Measurements from ENCODE around the gene ATP8A2. TPM values are rescaled to one million over a fixed set of nuclear protein-coding genes. Genes with fewer than 3 reads are reported as not detected.

Gene ATP8A2
- total RNA-seq, 1 donor from 2014 or later: 3.4 TPM

DNA sequence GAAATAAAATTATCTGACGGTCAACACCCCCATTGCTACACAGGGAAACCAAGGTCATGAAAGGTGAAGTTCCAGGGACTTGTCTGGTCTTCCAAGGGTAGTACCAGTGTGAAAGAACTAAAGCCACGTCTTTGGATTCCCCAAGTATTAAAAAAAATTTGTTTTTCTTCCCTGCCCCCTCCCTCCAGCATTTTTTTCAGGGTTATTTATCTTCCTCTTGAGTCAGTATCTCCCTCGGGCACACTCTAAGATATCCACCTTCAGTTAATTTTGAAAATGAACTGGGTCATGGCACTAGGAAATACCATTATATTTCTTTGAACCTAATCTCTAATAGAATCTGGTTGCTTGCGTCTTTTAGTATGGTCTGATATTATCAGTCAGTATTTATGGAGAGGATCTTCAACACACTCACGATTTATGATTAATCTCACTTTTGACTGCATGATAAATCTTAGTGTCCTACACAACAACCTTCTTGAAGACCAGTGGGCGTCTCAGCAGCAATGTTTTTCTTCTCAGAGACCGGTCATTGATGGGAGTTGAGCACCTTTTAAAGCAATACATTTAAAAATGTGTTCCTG, 9.1 kb downstream of the ATP8A2 start:
- peaks cover 6% of the 10 kb centered on the region for H3K27me3 Mint-ChIP-seq (ENCODE audit: low read depth)
- no peak overlapping the region for H3K27ac Mint-ChIP-seq (ENCODE audit: unreplicated experiment)
- peaks cover 9% of the 10 kb centered on the region for H3K4me1 Mint-ChIP-seq
- no peak overlapping the region for H3K4me3 Mint-ChIP-seq
- H3K9me3 Mint-ChIP-seq: no peaks in the 10 kb centered on the region
- H3K36me3 Mint-ChIP-seq (ENCODE audit: low read depth): no peaks in the 10 kb centered on the region
- DNase-seq (ENCODE audit: low read depth, low spot score): no peak
- TF ChIP-seq, protein P1, sequence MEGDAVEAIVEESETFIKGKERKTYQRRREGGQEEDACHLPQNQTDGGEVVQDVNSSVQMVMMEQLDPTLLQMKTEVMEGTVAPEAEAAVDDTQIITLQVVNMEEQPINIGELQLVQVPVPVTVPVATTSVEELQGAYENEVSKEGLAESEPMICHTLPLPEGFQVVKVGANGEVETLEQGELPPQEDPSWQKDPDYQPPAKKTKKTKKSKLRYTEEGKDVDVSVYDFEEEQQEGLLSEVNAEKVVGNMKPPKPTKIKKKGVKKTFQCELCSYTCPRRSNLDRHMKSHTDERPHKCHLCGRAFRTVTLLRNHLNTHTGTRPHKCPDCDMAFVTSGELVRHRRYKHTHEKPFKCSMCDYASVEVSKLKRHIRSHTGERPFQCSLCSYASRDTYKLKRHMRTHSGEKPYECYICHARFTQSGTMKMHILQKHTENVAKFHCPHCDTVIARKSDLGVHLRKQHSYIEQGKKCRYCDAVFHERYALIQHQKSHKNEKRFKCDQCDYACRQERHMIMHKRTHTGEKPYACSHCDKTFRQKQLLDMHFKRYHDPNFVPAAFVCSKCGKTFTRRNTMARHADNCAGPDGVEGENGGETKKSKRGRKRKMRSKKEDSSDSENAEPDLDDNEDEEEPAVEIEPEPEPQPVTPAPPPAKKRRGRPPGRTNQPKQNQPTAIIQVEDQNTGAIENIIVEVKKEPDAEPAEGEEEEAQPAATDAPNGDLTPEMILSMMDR (conservative IDR thresholded peaks at IDR 0.05): no peak

DNA sequence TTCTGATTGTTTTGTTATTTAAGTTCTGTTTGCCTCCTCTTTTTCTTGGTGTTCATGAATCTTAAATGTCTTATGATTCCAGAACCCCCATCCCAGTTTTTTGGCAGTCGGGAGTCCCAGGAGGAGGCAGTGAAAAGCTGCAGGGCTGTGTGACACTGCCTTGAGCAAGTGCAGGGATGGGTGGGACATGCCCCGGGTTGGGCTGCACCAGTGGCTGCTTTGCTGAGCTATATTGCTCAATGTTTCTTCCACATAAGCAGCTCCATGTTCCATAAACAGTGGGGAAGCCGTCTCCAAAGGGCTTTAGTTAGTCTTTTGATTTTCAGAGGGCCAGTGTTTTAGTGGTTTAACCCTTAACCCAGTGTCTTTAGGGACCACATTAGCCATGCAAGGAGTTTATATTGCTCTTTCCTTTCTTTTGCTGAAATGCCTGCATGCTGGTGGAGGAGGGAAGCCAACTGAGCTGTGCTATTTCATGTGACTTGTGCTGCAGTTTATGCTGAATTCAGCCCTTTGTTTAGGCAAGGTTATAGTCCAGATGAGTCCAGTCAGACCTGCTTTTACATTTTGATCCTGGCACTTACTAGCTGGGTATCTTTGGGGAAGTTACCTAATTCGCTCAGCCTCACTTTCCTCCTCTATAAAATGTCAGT, 13.1 kb downstream of the ATP8A2 start:
- TF ChIP-seq, protein P1 (conservative IDR thresholded peaks at IDR 0.05): no peak
- Mint-ChIP-seq H3K36me3 (ENCODE audit: low read depth) (no peaks in the 10 kb centered on the region), H3K27me3 (ENCODE audit: low read depth) (peaks cover 7% of the 10 kb centered on the region), H3K27ac (ENCODE audit: unreplicated experiment) (no peak overlapping the region), H3K4me1 (peaks cover 9% of the 10 kb centered on the region), H3K4me3 (no peak overlapping the region), H3K9me3 (no peaks in the 10 kb centered on the region)
- DNase-seq (ENCODE audit: low read depth, low spot score): no peak

DNA sequence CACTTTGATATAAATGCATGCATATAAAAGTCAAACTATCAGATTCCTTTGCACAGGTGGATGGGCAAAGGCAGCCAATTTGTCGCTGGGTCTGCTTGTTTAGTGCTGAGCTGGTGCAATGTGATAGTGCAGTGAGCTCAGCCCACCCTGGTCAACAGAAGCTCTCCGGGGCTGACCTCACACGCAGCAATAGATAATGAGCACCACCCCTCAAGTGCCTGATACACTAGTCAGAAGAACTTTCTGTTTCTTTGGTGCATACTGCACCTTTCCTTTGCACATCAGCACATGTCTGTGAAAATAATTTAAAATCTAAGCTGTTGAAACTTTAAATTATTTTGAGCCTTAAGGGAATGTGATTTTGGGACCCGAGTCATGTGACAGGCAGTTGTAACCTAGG, 20.2 kb downstream of the ATP8A2 start:
- Mint-ChIP-seq H3K36me3 (ENCODE audit: low read depth) (no peaks in the 10 kb centered on the region), H3K27me3 (ENCODE audit: low read depth) (peaks cover 8% of the 10 kb centered on the region), H3K4me3 (no peak overlapping the region), H3K9me3 (no peaks in the 10 kb centered on the region), H3K27ac (ENCODE audit: unreplicated experiment) (no peak overlapping the region), H3K4me1 (no peaks in the 10 kb centered on the region)
- TF ChIP-seq, protein P1 (conservative IDR thresholded peaks at IDR 0.05): no peak
- no peak for DNase-seq (ENCODE audit: low read depth, low spot score)

DNA sequence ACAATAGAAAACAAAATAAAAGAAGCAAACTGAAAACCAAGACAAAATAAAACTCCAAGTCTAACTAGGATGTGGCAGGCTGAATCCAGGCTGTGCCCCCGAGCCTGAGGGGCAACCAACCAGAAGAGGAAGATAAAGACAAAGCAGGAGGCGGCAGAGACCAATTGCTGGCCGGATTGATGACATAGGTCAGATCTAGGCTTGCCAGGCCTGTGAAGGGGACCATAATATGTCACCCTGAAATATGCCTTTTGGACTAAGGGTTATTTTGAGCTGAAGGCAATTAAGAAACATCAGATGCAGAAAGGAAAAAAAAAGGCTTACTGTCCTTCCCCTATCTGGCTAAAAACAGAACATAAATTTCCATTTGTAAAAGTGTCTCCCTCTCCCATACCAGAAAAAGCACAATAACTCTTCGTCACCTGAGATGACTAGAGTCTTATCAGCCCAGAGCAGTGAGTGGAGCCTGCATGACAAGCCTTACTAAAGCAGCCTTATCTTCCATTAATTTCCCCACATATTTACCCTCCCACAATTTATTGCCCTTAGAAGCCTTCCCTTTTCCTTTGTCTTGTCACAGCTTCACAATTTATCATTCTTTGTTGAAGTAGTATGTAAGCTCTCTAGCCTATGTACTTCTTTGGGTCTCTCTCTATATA, 22.8 kb downstream of the ATP8A2 start:
- Mint-ChIP-seq H3K36me3 (ENCODE audit: low read depth) (no peaks in the 10 kb centered on the region), H3K4me3 (no peak overlapping the region), H3K4me1 (no peaks in the 10 kb centered on the region), H3K9me3 (no peaks in the 10 kb centered on the region), H3K27me3 (ENCODE audit: low read depth) (peaks cover 6% of the 10 kb centered on the region), H3K27ac (ENCODE audit: unreplicated experiment) (no peak overlapping the region)
- DNase-seq (ENCODE audit: low read depth, low spot score): no peak
- TF ChIP-seq, protein P1 (conservative IDR thresholded peaks at IDR 0.05): no peak

DNA sequence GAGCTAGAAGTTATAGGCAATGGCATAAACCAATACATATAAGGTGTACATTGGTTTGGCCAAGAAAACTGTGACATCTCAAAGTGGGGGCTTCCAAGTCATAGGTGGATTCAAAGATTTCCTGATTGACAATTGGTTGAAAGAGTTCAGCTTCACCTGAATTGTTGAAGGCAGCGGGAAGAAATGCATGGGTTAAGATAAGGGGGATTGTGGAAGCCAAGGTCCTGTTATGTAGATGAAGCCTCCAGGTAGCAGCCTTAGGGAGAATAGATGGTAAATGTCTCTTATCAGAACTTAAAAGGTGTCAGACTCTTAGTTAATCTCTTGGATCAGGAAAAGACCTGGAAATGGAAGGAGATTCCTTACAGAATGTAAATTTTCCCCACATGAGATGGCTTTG, 26.0 kb downstream of the ATP8A2 start:
- no peaks in the 10 kb centered on the region for H3K9me3 Mint-ChIP-seq

More for the DNA sequence above, 26.0 kb downstream of the ATP8A2 start:
- Mint-ChIP-seq H3K36me3 (ENCODE audit: low read depth) (no peaks in the 10 kb centered on the region), H3K27me3 (ENCODE audit: low read depth) (peaks cover 4% of the 10 kb centered on the region), H3K4me3 (no peak overlapping the region), H3K27ac (ENCODE audit: unreplicated experiment) (no peak overlapping the region), H3K4me1 (peaks cover 3% of the 10 kb centered on the region)
- TF ChIP-seq, protein P1 (conservative IDR thresholded peaks at IDR 0.05): no peak
- DNase-seq (ENCODE audit: low read depth, low spot score): no peak
